Measurements from ENCODE around the gene RPL32.
A peak's percentile ranks its signal among the peaks of the same experiment; 100 is the strongest.
"Not testable (repeated sequence)": the region's sequence is repeated elsewhere in the genome, so short reads cannot be mapped to it uniquely, and the experiment has no call there.

Gene RPL32

GRCh38 chr3:12875857-12876836 lies 34.8 kb upstream of the RPL32 start:
- H3K4me1 Mint-ChIP-seq, result peaks cover 9% of the 10 kb centered on the region
- no peak for DNase-seq (ENCODE audit: low spot score in 2 of 2)
- H3K9me3 Mint-ChIP-seq, result no peaks in the 10 kb centered on the region
- no peak overlapping the region for H3K4me3 Mint-ChIP-seq
- no peaks in the 10 kb centered on the region for H3K36me3 Mint-ChIP-seq
- H3K27ac Mint-ChIP-seq, result no peak overlapping the region
- peak; percentile 54 for ATAC-seq

- DNase-seq (ENCODE audit: low spot score in 2 of 2) (no peak), ATAC-seq (no peak)
- Mint-ChIP-seq H3K4me1 (peaks cover 35% of the 10 kb centered on the region), H3K36me3 (peaks cover 4% of the 10 kb centered on the region), H3K9me3 (no peaks in the 10 kb centered on the region), H3K4me3 (no peak overlapping the region), H3K27ac (peak overlapping the region; percentile 83)
These were observed 30.1 kb upstream of the RPL32 start for GRCh38 chr3:12871404-12871983.

- ATAC-seq (peak; percentile 66), DNase-seq (ENCODE audit: low spot score in 2 of 2) (peak in 1 of 2 donors; percentile 67)
- peak overlapping the region; percentile 83 for H3K27ac Mint-ChIP-seq
- peaks cover 4% of the 10 kb centered on the region for H3K36me3 Mint-ChIP-seq
- H3K9me3 Mint-ChIP-seq, result no peaks in the 10 kb centered on the region
- peaks cover 35% of the 10 kb centered on the region for H3K4me1 Mint-ChIP-seq
- H3K4me3 Mint-ChIP-seq, result peak overlapping the region; percentile 63
These were observed 29.6 kb upstream of the RPL32 start for GRCh38 chr3:12870942-12871341.

GRCh38 chr3:12869035-12869621 lies 27.8 kb upstream of the RPL32 start:
- Mint-ChIP-seq H3K4me3 (peak overlapping the region; percentile 74), H3K4me1 (peaks cover 28% of the 10 kb centered on the region), H3K36me3 (peaks cover 4% of the 10 kb centered on the region), H3K9me3 (peaks cover 4% of the 10 kb centered on the region), H3K27ac (no peak overlapping the region)
- ATAC-seq, result peak; percentile 54
- DNase-seq (ENCODE audit: low spot score in 2 of 2), result peak; percentile 27 to 66

- peaks cover 4% of the 10 kb centered on the region for H3K9me3 Mint-ChIP-seq
These were observed 27.0 kb upstream of the RPL32 start for GRCh38 chr3:12868039-12869034.

GRCh38 chr3:12866836-12867235 lies 25.5 kb upstream of the RPL32 start:
- H3K27ac Mint-ChIP-seq, result no peak overlapping the region
- H3K9me3 Mint-ChIP-seq, result peaks cover 4% of the 10 kb centered on the region
- H3K4me3 Mint-ChIP-seq, result no peak overlapping the region
- ATAC-seq (no peak), DNase-seq (ENCODE audit: low spot score in 2 of 2) (no peak)
- peaks cover 28% of the 10 kb centered on the region for H3K4me1 Mint-ChIP-seq
- H3K36me3 Mint-ChIP-seq, result peaks cover 4% of the 10 kb centered on the region

More at GRCh38 chr3:12868039-12869034, 27.0 kb upstream of the RPL32 start:
- ATAC-seq (peak; percentile 75), DNase-seq (ENCODE audit: low spot score in 2 of 2) (peak; percentile 49 to 72)
- Mint-ChIP-seq H3K4me3 (peak overlapping the region; percentile 74), H3K4me1 (peaks cover 28% of the 10 kb centered on the region), H3K36me3 (peaks cover 4% of the 10 kb centered on the region), H3K27ac (no peak overlapping the region)

GRCh38 chr3:12865271-12865670 lies 23.9 kb upstream of the RPL32 start:
- Mint-ChIP-seq H3K27ac (no peak overlapping the region), H3K36me3 (no peaks in the 10 kb centered on the region), H3K4me1 (peaks cover 17% of the 10 kb centered on the region), H3K9me3 (peaks cover 4% of the 10 kb centered on the region), H3K4me3 (no peak overlapping the region)
- DNase-seq (ENCODE audit: low spot score in 2 of 2), result no peak
- ATAC-seq, result no peak

- no peak for DNase-seq (ENCODE audit: low spot score in 2 of 2)
- Mint-ChIP-seq H3K9me3 (peaks cover 4% of the 10 kb centered on the region), H3K36me3 (no peaks in the 10 kb centered on the region), H3K27ac (peak overlapping the region; percentile 43), H3K4me1 (no peaks in the 10 kb centered on the region), H3K4me3 (no peak overlapping the region)
- no peak for ATAC-seq
These were observed 21.0 kb upstream of the RPL32 start for GRCh38 chr3:12862387-12862786.

- Mint-ChIP-seq H3K9me3 (peaks cover 4% of the 10 kb centered on the region), H3K27ac (peak overlapping the region; percentile 43), H3K4me3 (no peak overlapping the region), H3K36me3 (no peaks in the 10 kb centered on the region), H3K4me1 (no peaks in the 10 kb centered on the region)
- DNase-seq (ENCODE audit: low spot score in 2 of 2) (no peak), ATAC-seq (no peak)
These were observed 20.2 kb upstream of the RPL32 start for GRCh38 chr3:12861611-12862010.

- no peak for DNase-seq (ENCODE audit: low spot score in 2 of 2)
These were observed 18.5 kb upstream of the RPL32 start for GRCh38 chr3:12859840-12860239.

GRCh38 chr3:12856626-12857025 lies 15.3 kb upstream of the RPL32 start:
- DNase-seq (ENCODE audit: low spot score in 2 of 2), result no peak
- H3K27ac Mint-ChIP-seq, result no peak overlapping the region
- no peak for ATAC-seq
- no peak overlapping the region for H3K4me3 Mint-ChIP-seq
- no peaks in the 10 kb centered on the region for H3K36me3 Mint-ChIP-seq
- no peaks in the 10 kb centered on the region for H3K4me1 Mint-ChIP-seq
- no peaks in the 10 kb centered on the region for H3K9me3 Mint-ChIP-seq

More at GRCh38 chr3:12859840-12860239, 18.5 kb upstream of the RPL32 start:
- no peak for ATAC-seq
- Mint-ChIP-seq H3K36me3 (no peaks in the 10 kb centered on the region), H3K27ac (no peak overlapping the region), H3K9me3 (no peaks in the 10 kb centered on the region), H3K4me1 (no peaks in the 10 kb centered on the region), H3K4me3 (no peak overlapping the region)

GRCh38 chr3:12854565-12854964 lies 13.2 kb upstream of the RPL32 start:
- H3K4me3 Mint-ChIP-seq, result no peak overlapping the region
- no peaks in the 10 kb centered on the region for H3K4me1 Mint-ChIP-seq
- no peaks in the 10 kb centered on the region for H3K36me3 Mint-ChIP-seq
- DNase-seq (ENCODE audit: low spot score in 2 of 2), result no peak
- H3K9me3 Mint-ChIP-seq, result no peaks in the 10 kb centered on the region
- no peak overlapping the region for H3K27ac Mint-ChIP-seq
- ATAC-seq, result no peak

- not testable (repeated sequence) for H3K4me1 Mint-ChIP-seq; ATAC-seq; H3K9me3 Mint-ChIP-seq; H3K27ac Mint-ChIP-seq; H3K4me3 Mint-ChIP-seq; H3K36me3 Mint-ChIP-seq; DNase-seq (ENCODE audit: low spot score in 2 of 2)
These were observed 12.5 kb upstream of the RPL32 start for GRCh38 chr3:12853847-12854246.

GRCh38 chr3:12852201-12852600 lies 10.8 kb upstream of the RPL32 start:
- Mint-ChIP-seq H3K4me1 (no peaks in the 10 kb centered on the region), H3K36me3 (no peaks in the 10 kb centered on the region), H3K9me3 (no peaks in the 10 kb centered on the region), H3K27ac (no peak overlapping the region), H3K4me3 (no peak overlapping the region)
- ATAC-seq, result no peak
- no peak for DNase-seq (ENCODE audit: low spot score in 2 of 2)

Measured in stimulated activated effector memory CD8-positive, alpha-beta T cell treated with anti-CD3 and anti-CD28 coated beads, Interleukin-12 subunit alpha, Interleukin-12 subunit beta, amount 100 ng/mL, for 72 hours (primary cell).